GM19468 (cell line): ENCODE data around the gene CACNA1B.

Experiments
- ATAC-seq: cut with Tn5 transposase; IDR thresholded peaks from one replicate; pipeline ENCODE4 v1.9.1; 2021; ENCODE audit warnings: mild to moderate bottlenecking, moderate library complexity, moderate number of reproducible peaks; ENCODE audit not compliant: unreplicated experiment; ENCODE audit errors: extremely low read depth

Gene CACNA1B

DNA sequence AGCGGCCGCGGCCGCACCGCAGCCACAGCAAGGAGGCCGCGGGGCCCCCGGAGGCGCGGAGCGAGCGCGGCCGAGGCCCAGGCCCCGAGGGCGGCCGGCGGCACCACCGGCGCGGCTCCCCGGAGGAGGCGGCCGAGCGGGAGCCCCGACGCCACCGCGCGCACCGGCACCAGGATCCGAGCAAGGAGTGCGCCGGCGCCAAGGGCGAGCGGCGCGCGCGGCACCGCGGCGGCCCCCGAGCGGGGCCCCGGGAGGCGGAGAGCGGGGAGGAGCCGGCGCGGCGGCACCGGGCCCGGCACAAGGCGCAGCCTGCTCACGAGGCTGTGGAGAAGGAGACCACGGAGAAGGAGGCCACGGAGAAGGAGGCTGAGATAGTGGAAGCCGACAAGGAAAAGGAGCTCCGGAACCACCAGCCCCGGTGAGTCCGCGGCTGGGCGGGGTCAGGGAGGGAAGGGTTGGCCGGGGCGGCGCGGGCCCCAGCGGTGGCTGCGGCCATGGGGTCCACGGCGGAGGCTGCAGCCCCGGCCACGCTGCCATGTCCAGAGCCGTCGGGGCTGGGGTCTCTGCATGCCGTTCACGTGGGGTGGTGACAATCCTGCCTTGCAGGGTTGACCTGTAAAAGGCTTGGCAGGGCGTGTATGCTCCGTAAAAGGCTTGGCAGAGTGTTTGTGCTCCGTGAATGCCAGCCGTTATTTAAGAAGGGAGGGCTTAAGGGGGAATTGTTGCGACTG is 146.0 kb downstream of the CACNA1B start:
- no peak for ATAC-seq

DNA sequence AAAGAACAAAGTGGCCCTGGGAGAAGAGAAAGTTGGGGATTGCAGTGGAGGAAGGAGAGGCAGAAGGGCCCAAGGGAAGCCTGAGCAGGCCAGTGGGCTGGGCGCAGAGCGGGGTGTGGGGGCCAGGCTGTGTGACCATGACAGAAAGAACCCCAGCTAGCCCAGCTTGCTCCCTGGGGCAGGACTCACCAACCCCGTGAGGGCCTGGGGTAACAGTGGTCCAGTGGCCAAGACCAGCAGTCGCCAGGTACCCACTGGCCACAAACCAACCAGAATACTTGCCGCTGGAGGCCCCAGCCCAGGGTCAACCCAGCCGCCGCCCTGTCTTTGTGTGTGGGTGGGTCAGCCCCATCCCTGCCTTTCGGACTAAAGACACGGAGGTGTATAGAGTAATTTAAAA is 146.5 kb downstream of the CACNA1B start:
- ATAC-seq: no peak

DNA sequence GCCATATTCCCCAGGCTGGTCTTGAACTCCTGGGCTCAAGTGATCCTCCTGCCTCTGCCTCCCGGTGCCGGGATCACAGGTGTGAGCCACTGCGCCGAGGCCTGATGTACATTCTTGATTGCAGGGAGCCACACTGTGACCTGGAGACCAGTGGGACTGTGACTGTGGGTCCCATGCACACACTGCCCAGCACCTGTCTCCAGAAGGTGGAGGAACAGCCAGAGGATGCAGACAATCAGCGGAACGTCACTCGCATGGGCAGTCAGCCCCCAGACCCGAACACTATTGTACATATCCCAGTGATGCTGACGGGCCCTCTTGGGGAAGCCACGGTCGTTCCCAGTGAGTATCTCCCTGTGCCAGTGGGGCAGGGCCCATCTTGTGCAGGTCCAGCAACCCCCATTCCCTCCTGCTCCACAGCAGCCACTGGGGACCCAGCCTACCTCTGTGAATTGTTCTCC is 147.3 kb downstream of the CACNA1B start:
- ATAC-seq: no peak

DNA sequence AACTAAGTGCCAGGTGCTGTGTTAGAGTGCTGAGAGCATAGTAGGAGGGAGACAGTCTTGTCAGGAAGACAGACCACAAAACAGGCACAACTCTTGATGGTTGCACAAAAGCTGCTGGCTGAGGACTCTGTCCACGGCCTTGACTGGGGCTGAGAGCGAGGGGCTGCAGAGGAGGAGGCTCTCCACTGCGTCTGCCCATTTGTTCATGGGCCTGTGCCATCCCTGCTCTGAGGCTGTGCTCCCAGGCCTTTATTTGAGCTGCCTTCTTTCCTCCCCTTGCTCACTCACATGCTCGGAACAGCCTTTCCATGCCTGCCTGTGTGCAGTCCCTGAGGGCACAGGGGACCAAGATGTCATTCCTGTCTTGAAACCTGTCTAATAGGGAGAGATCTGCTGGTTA is 147.8 kb downstream of the CACNA1B start:
- ATAC-seq: no peak

DNA sequence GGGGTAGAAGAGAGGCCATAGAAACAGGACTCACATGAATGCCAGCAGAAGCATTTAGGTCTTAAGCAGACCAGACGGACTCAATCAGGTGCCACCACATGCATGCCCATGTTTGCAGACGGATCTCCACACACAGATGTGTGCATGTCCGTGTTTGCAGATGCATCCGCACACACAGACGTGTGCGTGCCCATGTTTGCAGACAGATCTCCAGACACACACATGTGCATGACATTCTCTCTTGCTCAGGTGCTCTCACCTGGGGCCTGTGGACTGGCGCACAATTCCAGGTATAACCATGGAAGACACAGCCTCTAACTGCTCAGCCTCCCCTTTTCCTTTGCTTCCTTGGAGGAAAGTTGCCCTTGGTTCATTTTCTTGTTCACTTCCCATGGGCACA is 148.3 kb downstream of the CACNA1B start:
- ATAC-seq: no peak

DNA sequence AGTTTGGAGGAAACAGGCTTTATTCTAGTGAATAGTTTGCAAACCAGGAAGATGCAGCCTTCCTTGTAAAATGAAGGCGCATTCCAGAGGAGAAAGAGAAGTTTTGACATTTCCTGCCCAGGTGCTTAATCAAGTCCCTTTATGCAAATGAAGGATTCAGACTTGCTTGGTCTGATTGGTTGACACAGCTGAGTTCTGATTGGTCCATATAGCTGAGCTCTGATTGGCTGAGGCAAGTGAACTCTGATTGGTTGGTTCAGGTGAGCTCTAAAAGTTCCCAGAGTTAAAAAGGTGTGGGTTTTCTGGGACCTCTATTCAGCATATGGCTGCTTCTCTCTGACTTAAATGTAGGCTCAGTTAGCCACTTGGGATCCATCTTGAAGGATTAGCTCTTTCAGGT is 151.0 kb downstream of the CACNA1B start:
- no peak for ATAC-seq

DNA sequence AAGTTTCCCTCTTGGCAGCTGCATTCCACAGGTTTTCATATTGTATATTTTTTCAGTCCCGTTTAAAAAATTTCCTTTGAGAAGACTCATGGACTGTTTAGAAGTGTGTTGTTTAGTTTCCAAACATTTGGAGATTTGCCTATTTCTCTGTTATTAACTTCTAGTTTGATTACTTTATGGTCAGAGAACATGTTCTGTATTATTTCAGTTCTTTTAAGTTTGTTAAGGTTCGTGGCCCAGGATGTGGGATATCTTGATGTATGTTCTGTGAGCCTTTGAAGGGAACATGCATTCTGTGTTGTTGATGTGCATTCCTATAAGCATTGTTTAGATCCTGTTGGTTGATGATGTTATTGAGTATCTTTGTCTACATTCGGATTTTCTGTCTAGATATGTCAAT is 153.6 kb downstream of the CACNA1B start:
- ATAC-seq: no peak

DNA sequence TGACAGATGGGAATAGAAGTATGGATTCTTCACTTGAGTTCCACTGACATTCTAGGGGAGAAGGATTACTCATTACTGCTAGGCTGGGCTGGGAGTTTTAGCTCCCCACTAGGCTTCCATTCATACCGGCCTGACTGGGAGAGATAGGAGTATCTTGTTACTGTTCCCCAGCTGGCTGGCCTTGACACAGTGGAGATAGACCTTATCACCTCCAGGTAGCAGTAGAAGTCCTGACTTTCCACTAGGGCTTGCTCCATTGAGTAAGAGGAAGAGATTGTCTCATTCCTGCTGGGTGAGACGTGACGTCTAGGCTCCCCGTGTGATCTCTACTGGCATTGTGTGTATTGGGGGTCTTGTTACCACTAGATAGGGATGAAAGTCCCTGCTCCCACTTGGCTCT is 156.4 kb downstream of the CACNA1B start:
- ATAC-seq: no peak

DNA sequence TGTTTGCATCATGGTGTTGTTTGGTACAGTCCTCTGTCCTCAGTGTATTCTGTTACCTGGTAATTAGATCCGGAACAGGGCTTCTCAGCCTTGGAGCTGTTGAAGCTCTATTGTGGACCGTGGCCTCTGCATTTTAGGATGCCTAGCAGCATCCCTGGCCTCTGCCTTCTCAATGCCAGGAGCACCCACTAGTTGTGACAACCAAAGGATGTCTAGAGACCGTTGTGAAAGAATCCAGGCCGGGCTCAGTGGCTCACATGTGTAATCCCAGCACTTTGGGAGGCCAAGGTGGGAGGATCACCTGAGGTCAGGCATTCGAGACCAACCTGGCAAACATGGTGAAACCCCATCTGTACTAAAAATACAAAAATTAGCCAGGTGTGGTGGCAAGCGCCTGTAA is 159.6 kb downstream of the CACNA1B start:
- no peak for ATAC-seq

DNA sequence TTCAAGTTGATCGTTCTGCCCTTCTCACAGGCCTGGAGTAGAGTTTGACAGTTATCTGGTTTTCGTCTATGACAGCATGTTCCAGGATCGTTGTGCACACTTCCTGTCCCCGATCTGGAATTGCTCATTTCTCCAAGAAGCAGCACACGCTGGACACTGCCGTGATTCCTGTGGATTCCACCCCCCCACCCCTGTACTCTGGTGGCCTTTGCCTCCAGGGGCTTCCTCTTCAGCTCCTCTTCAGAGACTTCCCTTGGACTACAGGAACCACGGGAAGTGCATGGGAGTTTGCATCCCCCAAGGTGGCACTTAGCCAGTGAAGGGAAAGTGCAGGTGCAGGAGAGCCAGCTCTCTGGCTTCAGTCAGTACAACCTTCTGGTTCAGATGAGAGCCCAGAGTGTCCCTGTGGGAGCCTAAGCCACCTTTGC is 160.7 kb downstream of the CACNA1B start:
- no peak for ATAC-seq

DNA sequence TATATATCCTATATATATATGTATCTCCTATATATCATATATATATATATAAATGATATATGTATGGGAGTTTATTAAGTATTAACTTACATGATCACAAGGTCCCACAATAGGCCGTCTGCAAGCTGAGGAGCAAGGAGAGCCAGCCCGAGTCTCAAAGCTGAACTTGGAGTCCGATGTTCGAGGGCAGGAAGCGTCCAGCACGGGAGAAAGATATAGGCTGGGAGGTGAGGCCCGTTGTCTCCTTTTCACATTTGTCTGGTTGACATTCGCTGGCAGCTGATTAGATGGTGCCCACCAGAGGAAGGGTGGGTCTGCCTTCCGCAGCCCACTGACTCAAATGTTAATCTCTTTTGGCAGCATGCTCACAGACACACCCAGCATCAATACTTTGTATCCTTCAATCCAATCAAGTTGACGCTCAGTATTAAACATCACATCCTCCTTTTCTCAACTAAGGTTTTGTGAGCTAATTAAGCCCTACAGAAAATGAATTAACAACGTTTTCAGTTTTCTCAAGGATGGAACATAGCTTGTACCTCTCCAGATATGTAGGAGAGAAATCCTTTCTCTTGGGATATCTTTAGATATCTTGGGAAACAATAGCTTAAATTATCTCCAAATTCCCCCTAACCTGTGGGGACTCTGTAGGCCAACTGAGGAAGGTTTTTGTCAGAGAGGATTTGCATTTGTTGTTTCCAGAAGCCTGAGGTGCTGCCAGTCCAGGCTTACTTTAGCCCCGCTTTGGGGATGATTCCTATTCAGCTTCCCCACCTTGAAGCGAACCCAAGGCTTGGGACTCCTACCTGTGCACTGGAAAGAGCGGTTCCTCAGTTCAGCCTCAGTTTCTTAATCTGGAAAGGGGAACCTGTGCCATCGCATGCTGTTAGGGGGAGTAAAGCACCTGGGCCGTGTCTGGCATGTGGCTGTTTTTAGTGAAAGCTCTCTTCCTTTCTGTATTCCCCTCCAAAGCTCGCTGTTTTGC is 163.2 kb downstream of the CACNA1B start:
- no peak for ATAC-seq

DNA sequence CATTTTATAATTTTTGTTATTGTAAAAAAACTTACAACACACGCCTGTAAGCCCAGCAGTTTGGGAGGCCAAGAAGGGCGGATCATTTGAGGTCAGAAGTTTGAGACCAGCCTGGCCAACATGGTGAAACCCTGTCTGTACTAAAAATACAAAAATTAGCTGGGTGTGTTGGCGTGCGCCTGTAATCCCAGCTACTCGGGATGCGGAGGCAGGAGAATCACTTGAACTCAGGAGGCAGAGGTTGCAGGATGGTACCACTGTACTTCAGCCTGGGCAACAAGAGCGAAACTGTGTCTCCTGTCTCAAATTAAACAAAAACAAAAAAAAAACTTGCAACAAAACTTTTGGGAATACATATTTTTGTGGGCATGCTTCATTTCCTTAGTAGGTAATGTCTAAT is 164.6 kb downstream of the CACNA1B start:
- ATAC-seq: no peak

DNA sequence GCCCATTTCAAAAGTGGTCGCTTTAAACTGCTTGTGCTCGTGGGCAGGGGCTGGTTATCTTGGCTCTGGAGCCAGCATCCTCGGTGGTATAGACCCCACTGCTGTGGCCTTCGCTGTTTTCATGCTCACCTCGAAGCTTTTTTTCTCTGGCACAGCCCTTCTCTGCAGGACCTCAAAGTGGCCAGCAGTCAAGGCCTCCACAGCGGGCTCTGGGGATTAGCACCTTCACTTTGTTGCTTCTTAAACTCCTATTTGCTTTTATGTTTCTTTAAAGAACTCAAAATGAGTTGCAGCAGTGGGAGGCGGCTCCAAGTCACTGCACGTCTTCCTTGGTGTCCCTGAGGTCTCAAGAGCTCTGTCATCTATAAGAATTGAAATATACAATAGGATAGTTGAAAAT is 165.1 kb downstream of the CACNA1B start:
- ATAC-seq: no peak

DNA sequence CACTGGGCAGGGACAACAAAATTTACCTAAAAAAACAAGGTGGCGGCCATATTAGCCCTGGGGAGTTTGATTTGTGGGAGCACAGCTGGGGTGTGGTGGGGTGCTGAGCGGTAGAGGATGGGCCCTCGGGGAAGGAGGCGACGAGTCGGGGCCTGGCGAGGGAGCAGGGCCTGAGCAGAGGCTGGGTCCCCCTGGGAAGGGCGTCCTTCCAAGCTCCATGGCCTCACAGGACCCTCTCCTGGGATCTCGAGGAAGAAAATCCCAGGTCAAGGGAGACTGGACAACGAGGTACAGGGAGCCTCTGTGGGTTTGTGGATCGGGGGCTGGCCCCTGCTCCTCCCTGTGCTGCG is 165.5 kb downstream of the CACNA1B start:
- ATAC-seq: no peak

DNA sequence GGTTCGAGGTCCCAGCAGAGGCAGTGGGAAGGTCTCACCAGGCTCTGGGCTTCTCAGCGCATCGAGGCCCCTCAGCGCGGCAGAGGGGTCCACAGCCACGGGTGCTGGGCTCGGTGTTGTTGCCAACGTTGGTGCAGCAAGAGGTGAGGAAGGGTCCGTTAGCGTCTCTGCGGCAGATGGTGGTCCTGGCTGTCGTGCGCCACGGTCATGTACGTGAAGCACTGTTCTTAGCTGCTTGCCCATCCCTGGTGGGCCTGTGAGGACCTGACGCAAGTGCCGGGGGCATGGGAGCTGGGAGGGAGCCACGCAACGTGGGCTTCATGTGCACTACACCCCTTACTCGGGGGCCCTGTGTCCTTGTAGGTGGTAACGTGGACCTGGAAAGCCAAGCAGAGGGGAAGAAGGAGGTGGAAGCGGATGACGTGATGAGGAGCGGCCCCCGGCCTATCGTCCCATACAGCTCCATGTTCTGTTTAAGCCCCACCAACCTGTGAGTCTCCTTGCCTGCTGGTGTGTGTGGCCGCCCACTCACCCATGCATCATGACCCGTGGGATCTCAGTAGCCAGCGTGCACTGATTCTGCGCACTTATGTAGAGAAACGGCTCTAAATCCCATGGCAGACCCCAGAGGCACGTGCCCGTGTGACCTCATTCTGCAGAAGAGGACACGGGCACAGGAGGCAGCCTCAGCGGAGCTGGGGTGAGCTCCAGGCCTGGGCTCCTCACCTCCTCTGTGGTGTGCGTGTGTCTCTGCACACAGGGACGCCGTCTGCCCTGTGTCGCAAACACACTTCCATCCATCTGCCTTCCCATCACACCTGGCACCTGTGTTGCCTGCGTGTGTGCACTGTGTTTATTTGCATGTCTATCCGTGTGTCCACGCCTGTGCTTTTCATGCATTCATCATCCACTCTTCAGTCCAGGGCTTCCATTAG is 166.1 kb downstream of the CACNA1B start:
- no peak for ATAC-seq

DNA sequence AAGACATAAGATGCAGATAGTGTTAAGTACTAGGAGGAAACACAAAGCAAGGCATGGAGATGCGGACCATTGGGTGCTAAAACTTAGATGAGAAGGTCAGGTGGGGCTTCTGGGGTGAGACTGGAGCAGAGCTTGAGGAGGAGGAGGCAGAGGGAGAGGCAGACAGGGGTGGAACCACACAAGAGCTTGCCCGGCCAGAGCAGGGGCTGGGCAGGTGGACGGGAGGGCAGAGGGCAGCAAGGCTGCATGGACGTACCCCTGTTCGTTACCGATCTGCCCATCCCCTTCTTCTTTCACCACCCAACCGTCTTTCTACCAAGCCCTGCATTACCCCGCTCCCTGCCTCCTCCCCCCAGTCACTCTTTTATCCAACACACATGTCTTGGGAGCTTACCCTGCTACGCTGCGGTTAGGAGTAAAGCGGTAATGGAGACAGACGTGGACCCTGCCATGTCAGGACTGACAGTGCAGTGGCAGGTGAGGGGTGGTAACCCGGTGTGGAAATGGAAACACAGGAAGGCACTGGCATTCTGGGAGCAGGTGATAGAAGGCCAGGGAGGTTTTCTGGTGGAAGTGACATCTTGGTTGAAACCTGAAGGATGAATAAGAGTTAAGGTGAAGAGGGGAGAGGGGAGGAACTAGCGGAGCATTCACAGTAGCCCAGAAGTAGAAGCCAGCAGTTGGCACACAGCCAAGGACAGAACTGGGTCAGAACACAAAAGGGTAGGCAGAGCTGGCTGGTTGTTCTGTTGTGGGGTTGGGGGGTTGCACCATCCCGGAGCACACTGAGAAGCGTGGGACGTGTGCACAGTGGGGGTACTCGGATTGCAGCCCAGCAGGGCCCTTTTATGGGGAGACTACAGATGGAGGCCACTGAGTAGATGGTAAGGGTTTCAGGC is 167.2 kb downstream of the CACNA1B start:
- ATAC-seq: no peak

DNA sequence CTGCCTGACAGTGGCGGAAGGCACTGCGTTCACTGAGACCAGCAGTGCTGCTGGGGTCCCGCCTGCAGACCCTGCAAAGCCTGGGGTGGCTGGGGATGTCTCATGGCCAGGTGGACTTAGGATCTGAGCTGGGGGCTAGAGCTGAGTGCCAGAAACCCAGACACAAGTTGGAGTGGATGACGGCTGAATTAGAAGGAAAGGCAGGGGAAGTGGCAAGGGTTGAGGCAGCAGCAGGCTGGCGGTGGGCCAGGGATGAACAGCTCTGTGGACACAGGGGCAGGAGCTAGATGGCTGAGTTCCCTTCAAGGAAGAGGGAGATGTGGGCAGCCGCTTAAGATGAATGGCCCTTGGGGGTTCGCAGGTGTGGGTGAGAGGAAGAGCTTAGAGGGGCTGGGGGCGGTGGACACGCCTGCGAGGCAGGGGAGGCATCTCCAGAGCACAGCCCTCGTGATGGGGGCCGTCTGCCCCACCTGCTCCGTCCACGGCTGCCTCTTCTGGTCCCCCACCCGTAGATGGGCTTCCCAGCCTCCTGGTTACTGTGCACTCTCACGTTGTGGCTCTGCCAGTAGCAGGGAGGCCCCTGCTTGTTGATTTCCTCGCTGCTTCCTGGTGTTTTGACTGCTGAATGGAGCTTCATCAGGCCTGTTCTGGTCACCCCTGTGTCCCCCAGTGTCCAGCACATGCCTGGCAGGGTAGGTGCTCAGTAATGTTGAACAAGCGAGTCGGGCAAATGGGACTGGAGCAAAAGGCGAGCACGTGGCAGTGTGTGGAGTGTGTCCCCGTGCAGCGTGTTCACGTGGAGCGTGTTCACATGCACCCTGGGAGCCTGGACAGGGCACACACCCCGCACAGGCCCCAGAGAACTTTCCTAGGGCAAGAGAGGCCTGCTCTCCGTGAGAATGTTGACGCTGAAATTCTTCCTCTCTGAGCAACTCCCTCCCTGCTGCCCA is 168.2 kb downstream of the CACNA1B start:
- no peak for ATAC-seq

DNA sequence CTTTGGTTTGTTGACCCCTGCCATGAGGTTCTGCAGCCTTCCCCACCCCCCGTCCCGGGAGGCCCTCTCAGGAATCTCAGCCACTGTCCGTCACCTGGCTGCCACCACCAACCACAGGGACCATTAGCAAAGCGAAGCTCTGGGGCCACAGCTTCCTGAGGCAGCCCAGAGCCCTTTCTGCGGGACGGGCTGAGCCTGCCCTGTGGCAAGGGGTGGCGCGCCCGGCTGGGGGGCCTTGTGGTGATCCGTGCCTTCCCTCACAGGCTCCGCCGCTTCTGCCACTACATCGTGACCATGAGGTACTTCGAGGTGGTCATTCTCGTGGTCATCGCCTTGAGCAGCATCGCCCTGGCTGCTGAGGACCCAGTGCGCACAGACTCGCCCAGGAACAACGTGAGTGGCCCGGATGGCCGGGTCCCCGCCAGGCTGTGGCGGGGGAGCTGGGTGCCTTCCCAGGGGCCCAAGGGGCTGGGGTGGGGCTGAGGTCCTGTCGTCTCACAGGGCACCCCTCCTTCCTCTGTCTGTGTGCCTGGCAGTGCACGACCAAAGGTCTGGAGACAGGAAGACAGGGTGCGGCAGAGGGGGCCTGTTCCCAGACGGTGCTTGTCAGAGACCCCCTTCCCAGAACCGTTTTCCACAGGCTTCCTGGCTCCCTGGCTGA is 169.2 kb downstream of the CACNA1B start:
- no peak for ATAC-seq
